Endothelial cell of umbilical vein (primary cell): Measurements from ENCODE around the gene FHOD1. TPM values are rescaled to one million over a fixed set of nuclear protein-coding genes. Genes with fewer than 3 reads are reported as not detected.

Source experiments
- BruUV-seq: library from RNA; stranded (reverse); fragments of 400-500 nt; replicated peaks from 2 replicates; lab custom pipeline; 2021; lab: Mats Ljungman, UMichigan
- CTCF ChIA-PET: fragments of 300-600, 350-600 bp; sonication (Branson Sonifier 250); formaldehyde crosslinking; loops from one replicate; lab custom pipeline; 2021; ENCODE audit warnings: antibody characterized with exemption, inconsistent platforms; lab: Charles Lee
- POLR2A ChIA-PET: fragments of 300-600, 350-600 bp; sonication (Branson Sonifier 250); formaldehyde crosslinking; loops from one replicate; lab custom pipeline; 2021; ENCODE audit warnings: antibody characterized with exemption, inconsistent platforms; lab: Charles Lee
- DNase-seq: peaks from one replicate; pipeline ENCODE4 v3.0.0-alpha.2; 2011; ENCODE audit warnings: low read depth, low spot score
- FAIRE-seq: peaks from 2 replicates; lab custom pipeline; 2011; peaks lifted over from hg19 to GRCh38; lab: Jason Lieb, UNC
- H2AFZ ChIP-seq: 2 replicates; pipeline ENCODE4 v1.6.0; 2012; ENCODE audit warnings: low read depth, low read length, control low read depth, inconsistent platforms
- H3K27ac ChIP-seq: 2 replicates; pipeline ENCODE4 v1.5.1; 2011; ENCODE audit warnings: low read depth, mild to moderate bottlenecking, control low read depth, low read length, moderate library complexity; ENCODE audit not compliant: insufficient read depth
- H3K27me3 ChIP-seq, 2 experiments: 2 replicates each; pipeline versions ENCODE4 v1.6.0 to v1.6.1; 2011; ENCODE audit warnings: low read length in 2 of 2, mixed read lengths in 1 of 2; ENCODE audit not compliant: control insufficient read depth in 2 of 2, insufficient read depth in 2 of 2
- H3K36me3 ChIP-seq, 2 experiments: 2 replicates in 1 of 2; 3 replicates in 1 of 2; pipeline ENCODE4 v1.5.1; 2011; ENCODE audit warnings: low read length in 2 of 2, mild to moderate bottlenecking in 1 of 2, moderate library complexity in 1 of 2; ENCODE audit not compliant: control insufficient read depth in 2 of 2, insufficient read depth in 2 of 2; ENCODE audit errors: extremely low read depth in 1 of 2
- H3K4me1 ChIP-seq: 3 replicates; pipeline ENCODE4 v1.5.1; 2011; ENCODE audit warnings: mild to moderate bottlenecking, low read length; ENCODE audit not compliant: control insufficient read depth, insufficient read depth; ENCODE audit errors: extremely low read depth
- H3K4me2 ChIP-seq: 2 replicates; pipeline ENCODE4 v1.6.1; 2011; ENCODE audit warnings: low read length, control low read depth, mixed read lengths; ENCODE audit not compliant: insufficient read depth
- H3K4me3 ChIP-seq, 3 experiments: fragments of 200-600 bp in 1 of 3; sonication (generic), shearing (Covaris generic) in 1 of 3; replicated peaks in 1 of 3; 2 replicates each; pipeline ENCODE4 v1.5.1; 2011 to 2016; ENCODE audit warnings: control low read depth in 3 of 3, low read length in 3 of 3, mild to moderate bottlenecking in 2 of 3, inconsistent platforms in 1 of 3, low read depth in 1 of 3, moderate library complexity in 1 of 3; ENCODE audit not compliant: insufficient read depth in 1 of 3
- H3K79me2 ChIP-seq: 2 replicates; pipeline ENCODE4 v1.6.0; 2012; ENCODE audit warnings: low read length, inconsistent platforms; ENCODE audit not compliant: control insufficient read depth, insufficient read depth
- H3K9ac ChIP-seq: replicated peaks from 2 replicates; pipeline ENCODE3; 2011; ENCODE audit warnings: low read length, control low read depth; ENCODE audit not compliant: insufficient read depth; ENCODE audit errors: extremely low read depth
- H3K9me1 ChIP-seq: replicated peaks from 3 replicates; pipeline ENCODE4 v1.6.0; 2011; ENCODE audit warnings: mild to moderate bottlenecking, low read length; ENCODE audit not compliant: control insufficient read depth, insufficient read depth; ENCODE audit errors: extremely low read depth
- H3K9me3 ChIP-seq: replicated peaks from 2 replicates; pipeline ENCODE4 v1.5.1; 2012; ENCODE audit warnings: low read length, inconsistent platforms; ENCODE audit not compliant: control insufficient read depth, insufficient read depth
- H4K20me1 ChIP-seq: replicated peaks from 2 replicates; pipeline ENCODE3; 2011; ENCODE audit warnings: mild to moderate bottlenecking, low read length; ENCODE audit not compliant: control insufficient read depth, insufficient read depth; ENCODE audit errors: extremely low read depth
- EZH2 ChIP-seq: IDR thresholded peaks from 2 replicates; pipeline ENCODE4 v1.6.1; 2012; ENCODE audit warnings: borderline replicate concordance, low read depth, mild to moderate bottlenecking, moderate library complexity, low read length, inconsistent platforms; ENCODE audit not compliant: severe bottlenecking
- FOS ChIP-seq: IDR thresholded peaks from 2 replicates; pipeline ENCODE4 v1.6.1; 2011; ENCODE audit warnings: mild to moderate bottlenecking, low read length, moderate library complexity, borderline replicate concordance; ENCODE audit not compliant: insufficient read depth
- GATA2 ChIP-seq: IDR thresholded peaks from 2 replicates; pipeline ENCODE4 v1.7.0; 2011; ENCODE audit warnings: low read depth, mild to moderate bottlenecking, moderate library complexity, mixed read lengths, low read length; ENCODE audit not compliant: insufficient read length, insufficient read depth
- JUN ChIP-seq: IDR thresholded peaks from 2 replicates; pipeline ENCODE4 v1.6.1; 2011; ENCODE audit warnings: borderline replicate concordance, low read depth; ENCODE audit not compliant: insufficient read length, insufficient read depth
- MYC ChIP-seq: IDR thresholded peaks from one replicate; pipeline ENCODE4 v1.6.1; 2011; ENCODE audit warnings: mild to moderate bottlenecking, low read depth, low read length
- POLR2A ChIP-seq: IDR thresholded peaks from 2 replicates; pipeline ENCODE4 v1.6.1; 2012; ENCODE audit warnings: low read depth, mild to moderate bottlenecking, control low read depth, low read length
- dilution Hi-C: fragments of 300-500 bp; cut with MboI; formaldehyde crosslinking; loops from one replicate; pipeline ENCODE4 v1.15.0; 2019; ENCODE audit warnings: low sequenced_read_pairs; ENCODE audit not compliant: extremely low pct_ligation_motif_present
- intact Hi-C: fragments of 100-400 bp; cut with micrococcal nuclease; formaldehyde crosslinking; loops from one replicate; pipeline ENCODE4 v1.10.0; 2022
- polyA plus RNA-seq, 4 experiments: library from polyadenylated mRNA; depleted of rRNA in 3 of 4; stranded (reverse) in 3 of 4; unstranded in 1 of 4; fragments of >200 nt; gene quantifications; 2 replicates each; pipeline versions ENCODE4 v1.2.1 to v1.2.3, GENCODE V29; 2011 to 2012; ENCODE audit warnings: missing spikeins in 1 of 4
- total RNA-seq: library from RNA; stranded (reverse); gene quantifications from 2 replicates; pipeline ENCODE4 v1.2.3, GENCODE V29; 2021
- TF ChIP-seq, protein P1 (sequence below): IDR thresholded peaks from 2 replicates; pipeline ENCODE4 v1.6.1; 2011; ENCODE audit not compliant: insufficient read depth, insufficient read length

The FHOD1 gene
- total and polyA plus RNA-seq, 2 donors (not counting 3 experiments of a cell fraction or from before 2014, with no cell fraction given): 63.6 to 124 TPM

DNA sequence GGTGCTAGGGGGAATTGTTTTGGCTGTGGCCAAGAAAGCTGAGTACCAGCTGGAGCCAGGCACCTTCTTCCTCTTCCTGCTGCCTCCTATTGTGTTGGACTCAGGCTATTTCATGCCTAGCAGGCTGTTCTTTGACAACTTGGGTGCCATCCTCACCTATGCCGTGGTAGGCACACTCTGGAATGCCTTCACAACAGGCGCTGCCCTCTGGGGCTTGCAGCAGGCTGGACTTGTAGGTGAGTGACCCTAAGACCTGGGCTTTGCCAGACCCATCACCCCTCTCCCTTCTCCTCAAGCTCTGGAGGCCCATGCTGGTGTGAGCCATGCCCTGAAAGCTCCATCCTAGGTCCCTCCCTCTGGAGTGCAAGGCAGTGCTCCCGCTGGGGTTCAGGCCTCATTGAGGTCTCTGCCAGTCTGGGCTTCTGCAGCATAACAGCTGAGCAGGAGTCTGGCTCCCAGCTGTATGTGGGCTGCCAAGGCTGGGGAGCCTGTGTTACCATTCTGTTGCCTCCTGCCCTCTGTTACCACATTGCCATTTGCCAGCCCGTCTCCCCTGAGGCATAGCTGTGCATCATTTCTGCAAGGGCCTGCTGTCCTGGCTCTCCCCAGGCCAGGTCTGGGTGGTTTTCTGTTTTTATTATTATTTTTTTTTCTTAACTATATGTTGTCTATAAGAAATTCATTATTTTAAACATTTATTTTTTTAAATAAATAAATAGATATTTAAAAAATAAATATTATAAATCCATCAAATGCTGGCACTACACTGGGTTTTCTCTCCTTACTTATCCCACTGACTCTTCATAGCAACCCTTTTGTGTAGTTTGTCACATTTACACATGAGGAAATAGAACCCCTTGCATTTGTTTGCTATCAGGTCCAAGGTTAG lies 5.6 kb upstream of the FHOD1 start:
- no peak overlapping the region for H3K4me2 ChIP-seq
- TF ChIP-seq POLR2A: no peak
- TF ChIP-seq EZH2: no peak
- TF ChIP-seq GATA2: no peak
- TF ChIP-seq FOS: no peak
- TF ChIP-seq, protein P1, sequence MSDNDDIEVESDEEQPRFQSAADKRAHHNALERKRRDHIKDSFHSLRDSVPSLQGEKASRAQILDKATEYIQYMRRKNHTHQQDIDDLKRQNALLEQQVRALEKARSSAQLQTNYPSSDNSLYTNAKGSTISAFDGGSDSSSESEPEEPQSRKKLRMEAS: no peak
- TF ChIP-seq MYC: no peak
- no peak for TF ChIP-seq JUN
- ChIA-PET CTCF (interaction anchor here (0.9 to 1.1 kb wide), 3 partner anchors 55 to 175 kb away, joined by 3 to 4 read pairs (median 3); no protein-coding TSS in a partner anchor), POLR2A (no interaction called here)
- DNase-seq (no peak), FAIRE-seq (no peak)
- H3K9me3 ChIP-seq: no peaks in the 10 kb centered on the region
- H4K20me1 ChIP-seq: no peaks in the 10 kb centered on the region
- H3K27ac ChIP-seq: no peak overlapping the region
- H3K79me2 ChIP-seq: no peaks in the 10 kb centered on the region
- dilution Hi-C loops: no loop called here
- H3K27me3 ChIP-seq: peaks cover 0 to 3% of the 10 kb centered on the region in 2 experiments
- no peaks in the 10 kb centered on the region for H3K36me3 ChIP-seq
- H3K9me1 ChIP-seq: no peaks in the 10 kb centered on the region
- H3K4me1 ChIP-seq: peaks cover 10% of the 10 kb centered on the region
- H3K9ac ChIP-seq: no peak overlapping the region
- no TSS peak for BruUV-seq
- H3K4me3 ChIP-seq: no peak overlapping the region
- intact Hi-C loops: no loop called here
- no peak overlapping the region for H2AFZ ChIP-seq
